Lung (tissue), 16 donors: Measurements from ENCODE around the gene RNF10. TPM values are rescaled to one million over a fixed set of nuclear protein-coding genes. Genes with fewer than 3 reads are reported as not detected.
"Not testable (repeated sequence)": the region's sequence is repeated elsewhere in the genome, so short reads cannot be mapped to it uniquely, and the experiment has no call there.

Experiments
- ATAC-seq: fragments of 200-7000 bp; cut with Tn5 transposase; one replicate; pipeline ENCODE4 v1.9.1; 2020; ENCODE audit warnings: moderate number of reproducible peaks; ENCODE audit not compliant: insufficient read depth, low FRiP score
- DNase-seq, 3 donors: peaks; one replicate each; pipeline ENCODE4 v3.0.0-alpha.2; 2013 to 2017
- H3K27ac ChIP-seq, 2 donors: one replicate each; pipeline ENCODE4 v1.5.1; 2013; ENCODE audit warnings: mild to moderate bottlenecking in 2 of 2, moderate library complexity in 2 of 2, control low read depth in 1 of 2, inconsistent platforms in 1 of 2, low read depth in 1 of 2, low read length in 1 of 2
- H3K27me3 ChIP-seq, 3 donors: one replicate each; pipeline ENCODE4 v1.5.1; 2013; ENCODE audit warnings: low read length in 2 of 3; ENCODE audit not compliant: control insufficient read depth in 3 of 3, insufficient read depth in 3 of 3
- H3K36me3 ChIP-seq, 4 donors: one replicate each; pipeline ENCODE4 v1.5.1; 2013; ENCODE audit warnings: low read length in 4 of 4, mild to moderate bottlenecking in 1 of 4, moderate library complexity in 1 of 4; ENCODE audit not compliant: control insufficient read depth in 4 of 4, insufficient read depth in 4 of 4
- H3K4me1 ChIP-seq, 5 donors: one replicate each; pipeline ENCODE4 v1.5.1; 2013; ENCODE audit warnings: low read length in 5 of 5, mild to moderate bottlenecking in 2 of 5, moderate library complexity in 1 of 5; ENCODE audit not compliant: control insufficient read depth in 5 of 5, insufficient read depth in 5 of 5
- H3K4me3 ChIP-seq: one replicate; pipeline ENCODE4 v1.5.1; 2013; ENCODE audit warnings: mild to moderate bottlenecking, control low read depth, moderate library complexity
- H3K9ac ChIP-seq, 2 donors: one replicate each; pipeline ENCODE4 v1.5.1; 2013; ENCODE audit warnings: low read length in 2 of 2, control low read depth in 1 of 2; ENCODE audit not compliant: insufficient read depth in 1 of 2
- H3K9me3 ChIP-seq, 4 donors: one replicate each; pipeline ENCODE4 v1.5.1; 2013; ENCODE audit warnings: low read length in 3 of 4, mild to moderate bottlenecking in 1 of 4, moderate library complexity in 1 of 4; ENCODE audit not compliant: control insufficient read depth in 4 of 4, insufficient read depth in 3 of 4
- WGBS, 2 donors: extraction: QIAGEN DNeasy Blood & Tissue Kit; methylation state at CpG; one replicate each; pipeline ENCODE4 v1.1.7; 2013; 5-methylcytosine and 5-hydroxymethylcytosine counted together
- long read RNA-seq, 5 donors: transcript quantifications; one replicate each; lab custom pipeline, GENCODE V29; 2026
- polyA plus RNA-seq, 2 donors: library from polyadenylated mRNA; stranded (reverse); fragments of 200-250 nt; gene quantifications; one replicate each; pipeline ENCODE4 v1.2.1, GENCODE V29; 2013
- total RNA-seq, 2 donors: library from RNA; depleted of rRNA in 1 of 2; stranded (reverse); fragments of >200 nt in 1 of 2; gene quantifications; one replicate each; pipeline ENCODE4 v1.2.1, GENCODE V29; 2014 to 2021
- TF ChIP-seq, protein P1 (sequence below): IDR thresholded peaks from 2 replicates; pipeline ENCODE4 v1.5.1; 2012; ENCODE audit warnings: mild to moderate bottlenecking; ENCODE audit errors: control extremely low read depth, extremely low read depth
- donor health status: control.
- donor health status: control.
- donor health status: Bipolar disorder and iron deficiency.
- donor health status: healthy.
- donor health status: DM: yes; HTN: yes; CAD: no.

The RNF10 gene
- total RNA-seq (100 to 1,000 TPM; 150 to 207 TPM), polyA plus RNA-seq (100 to 1,000 TPM; 112 to 199 TPM)
- long read RNA-seq, donor 1, transcript RNF10-201 (17 exons, 3,825 nt), result major isoform, 16 of 29 reads
- long read RNA-seq, donor 1, transcript RNF10-222 (3 exons, 536 nt), result minor isoform, 6 of 29 reads
- long read RNA-seq, donor 1, partial matches to known transcripts, result 5 of 29 reads
- long read RNA-seq, donor 1, other reads (novel, unspliced or antisense), result 0 of 29 reads
- long read RNA-seq, donor 2, partial matches to known transcripts, result 0 of 2 reads
- long read RNA-seq, donor 2, other reads (novel, unspliced or antisense), result 0 of 2 reads
- long read RNA-seq, donor 3, partial matches to known transcripts, result 0 of 2 reads
- long read RNA-seq, donor 3, other reads (novel, unspliced or antisense), result 0 of 2 reads
- long read RNA-seq, donor 4, partial matches to known transcripts, result 14 of 18 reads
- long read RNA-seq, donor 4, other reads (novel, unspliced or antisense), result 0 of 18 reads
- long read RNA-seq, donor 5, transcript RNF10-222 (3 exons, 536 nt), result minor isoform, 6 of 22 reads
- long read RNA-seq, donor 5, transcript RNF10-201 (17 exons, 3,825 nt), result major isoform, 11 of 22 reads
- long read RNA-seq, donor 5, partial matches to known transcripts, result 0 of 22 reads
- long read RNA-seq, donor 5, other reads (novel, unspliced or antisense), result 0 of 22 reads

DNA sequence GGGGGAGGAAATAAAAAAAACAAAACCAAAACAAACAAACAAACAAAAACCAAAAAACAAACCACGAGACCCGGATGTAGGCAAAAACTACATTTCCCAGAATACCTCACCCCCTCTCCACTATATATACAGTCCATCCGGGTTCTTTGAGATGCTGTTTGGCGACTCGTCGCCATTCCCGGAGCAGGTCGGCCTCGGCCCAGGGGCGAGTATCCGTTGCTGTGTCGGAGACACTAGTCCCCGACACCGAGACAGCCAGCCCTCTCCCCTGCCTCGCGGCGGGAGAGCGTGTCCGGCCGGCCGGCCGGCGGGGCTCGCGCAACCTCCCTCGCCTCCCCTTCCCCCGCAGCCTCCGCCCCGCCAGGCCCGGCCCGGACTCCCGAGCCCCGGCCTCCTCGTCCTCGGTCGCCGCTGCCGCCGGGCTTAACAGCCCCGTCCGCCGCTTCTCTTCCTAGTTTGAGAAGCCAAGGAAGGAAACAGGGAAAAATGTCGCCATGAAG lies at the start of gene RNF10:
RNF10 (plus strand) TSS at position 154 of the 500 bp plus-strand sequence. CDS start 456 bp downstream, outside the sequence.
- peak; percentile 84 to 96 (median 96) for DNase-seq
- Histone ChIP-seq H3K4me1 (peaks cover 14 to 49% (median 20%) of the 10 kb centered on the region in 5 donors), H3K27me3 (no peaks in the 10 kb centered on the region), H3K4me3 (peak within 1 kb of the TSS; percentile 94), H3K9ac (peak within 1 kb of the TSS; percentile 79 to 91), H3K9me3 (no peaks in the 10 kb centered on the region), H3K36me3 (peaks cover 0 to 8% (median 0%) of the 10 kb centered on the region in 4 donors), H3K27ac (peak within 1 kb of the TSS; percentile 97 to 99)
- WGBS, 2 donors, result 0% methylated on average over 35 to 43 of the region's 43 CpGs
- peak; percentile 60 for ATAC-seq
- TF ChIP-seq, protein P1, sequence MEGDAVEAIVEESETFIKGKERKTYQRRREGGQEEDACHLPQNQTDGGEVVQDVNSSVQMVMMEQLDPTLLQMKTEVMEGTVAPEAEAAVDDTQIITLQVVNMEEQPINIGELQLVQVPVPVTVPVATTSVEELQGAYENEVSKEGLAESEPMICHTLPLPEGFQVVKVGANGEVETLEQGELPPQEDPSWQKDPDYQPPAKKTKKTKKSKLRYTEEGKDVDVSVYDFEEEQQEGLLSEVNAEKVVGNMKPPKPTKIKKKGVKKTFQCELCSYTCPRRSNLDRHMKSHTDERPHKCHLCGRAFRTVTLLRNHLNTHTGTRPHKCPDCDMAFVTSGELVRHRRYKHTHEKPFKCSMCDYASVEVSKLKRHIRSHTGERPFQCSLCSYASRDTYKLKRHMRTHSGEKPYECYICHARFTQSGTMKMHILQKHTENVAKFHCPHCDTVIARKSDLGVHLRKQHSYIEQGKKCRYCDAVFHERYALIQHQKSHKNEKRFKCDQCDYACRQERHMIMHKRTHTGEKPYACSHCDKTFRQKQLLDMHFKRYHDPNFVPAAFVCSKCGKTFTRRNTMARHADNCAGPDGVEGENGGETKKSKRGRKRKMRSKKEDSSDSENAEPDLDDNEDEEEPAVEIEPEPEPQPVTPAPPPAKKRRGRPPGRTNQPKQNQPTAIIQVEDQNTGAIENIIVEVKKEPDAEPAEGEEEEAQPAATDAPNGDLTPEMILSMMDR, result no peak

DNA sequence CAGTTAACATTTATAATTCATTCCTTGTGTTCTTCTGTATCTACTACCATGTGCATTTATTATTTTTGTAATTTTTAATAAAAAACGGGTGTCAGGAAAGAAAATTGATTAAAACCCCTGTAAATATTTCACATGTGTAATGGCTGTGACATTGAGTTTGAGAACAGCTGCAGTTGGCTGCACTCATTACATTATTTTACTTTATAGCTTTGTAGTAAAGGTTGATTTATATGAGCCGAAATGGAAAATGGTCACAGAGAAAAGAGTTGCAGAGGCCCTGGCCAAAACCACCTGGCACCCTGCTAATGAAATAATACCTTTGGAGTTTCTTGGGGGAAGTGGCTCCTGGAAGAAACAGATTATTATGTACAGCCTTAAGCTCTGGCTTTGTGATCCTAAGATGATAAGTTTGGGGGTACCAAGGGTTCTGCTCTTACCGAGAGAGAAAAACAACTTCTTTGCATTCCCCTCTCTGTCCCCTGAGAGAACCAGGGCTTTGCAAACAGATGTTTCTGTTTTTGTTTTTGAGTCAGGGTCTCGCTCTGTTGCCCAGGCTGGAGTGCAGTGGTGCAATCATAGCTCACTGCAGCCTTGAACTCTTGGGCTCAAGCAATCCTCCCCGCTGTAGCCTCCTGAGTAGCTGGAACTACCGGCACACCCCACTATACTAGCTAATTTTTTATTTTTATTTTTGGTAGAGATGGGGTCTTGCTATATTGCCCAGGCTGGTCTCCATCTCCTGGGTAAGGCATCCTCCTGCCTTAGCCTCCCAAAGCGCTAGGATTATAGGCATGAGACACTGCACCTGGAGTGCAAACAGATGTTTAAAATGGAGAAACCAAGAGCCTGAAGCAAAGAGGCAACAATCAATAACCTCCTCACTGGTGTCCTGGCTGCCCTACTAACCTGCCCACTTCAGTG lies 47.9 kb upstream of the RNF10 start:
- DNase-seq, result no peak
- TF ChIP-seq, protein P1, result no peak
- no peak for ATAC-seq
- Histone ChIP-seq H3K27me3 (no peaks in the 10 kb centered on the region), H3K4me1 (peaks cover 0 to 2% (median 0%) of the 10 kb centered on the region in 5 donors), H3K9ac (no peak overlapping the region), H3K27ac (no peak overlapping the region), H3K4me3 (no peak overlapping the region), H3K9me3 (no peaks in the 10 kb centered on the region), H3K36me3 (peaks cover 0 to 9% (median 4%) of the 10 kb centered on the region in 4 donors)
- WGBS, 2 donors, result 96 to 98% methylated on average over 7 of the region's 7 CpGs

DNA sequence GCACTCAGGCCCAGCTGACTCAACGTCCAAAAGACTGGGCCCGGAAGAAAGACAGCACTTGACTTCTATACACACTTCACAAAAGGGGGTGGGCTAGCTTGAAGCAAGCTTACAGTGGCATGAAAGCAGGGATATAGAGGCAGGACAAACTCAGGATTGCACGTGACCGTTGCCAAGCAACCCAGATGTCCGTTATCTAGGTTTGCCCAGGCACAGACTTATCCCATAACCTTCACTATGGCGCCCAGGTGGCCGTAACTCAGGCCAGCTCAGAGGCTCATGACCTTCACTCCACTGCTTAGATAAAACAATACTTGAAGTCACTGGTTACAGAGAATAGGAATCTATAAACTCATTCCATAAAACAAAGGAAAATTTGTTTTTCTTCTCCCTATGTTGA lies 46.6 kb upstream of the RNF10 start:
- not testable (repeated sequence) for H3K4me3 ChIP-seq, H3K27ac ChIP-seq, H3K9me3 ChIP-seq, H3K4me1 ChIP-seq, DNase-seq, ATAC-seq, H3K9ac ChIP-seq, H3K27me3 ChIP-seq
- 85 to 97% methylated on average over 7 of the region's 7 CpGs for WGBS, 2 donors
- H3K36me3 ChIP-seq, result peaks cover 0 to 11% (median 6%) of the 10 kb centered on the region in 4 donors
